SKM-1 treated with dmso at 0.1 percent for 144 hours (cell line): ENCODE results near the gene PRKACA.
A peak's percentile ranks its signal among the peaks of the same experiment; 100 is the strongest.

Experiments used
- DNase-seq: peaks from one replicate; lab custom pipeline; 2025; ENCODE audit not compliant: unreplicated experiment; lab: John Stamatoyannopoulos, UW

The PRKACA gene

GRCh38 chr19:14096272-14096992 lies 21.1 kb downstream of the PRKACA start:
- no peak for DNase-seq

GRCh38 chr19:14094854-14095253 lies 22.7 kb downstream of the PRKACA start:
- DNase-seq: no peak

GRCh38 chr19:14093117-14093823 lies 24.3 kb downstream of the PRKACA start:
- DNase-seq: no peak

- DNase-seq: no peak
Measured at GRCh38 chr19:14091813-14092462, 25.6 kb downstream of the PRKACA start.

GRCh38 chr19:14091081-14091812 lies 26.3 kb downstream of the PRKACA start:
- peak; percentile 49 for DNase-seq

GRCh38 chr19:14090509-14091080 lies 27.0 kb downstream of the PRKACA start, which contains the start of gene SAMD1:
Gene SAMD1 (minus strand): TSS chr19:14090751.
- DNase-seq: peak; percentile 52

- peak; percentile 33 for DNase-seq
Measured at GRCh38 chr19:14089662-14090508, 27.7 kb downstream of the PRKACA start.

GRCh38 chr19:14089412-14089661 lies 28.2 kb downstream of the PRKACA start:
- no peak for DNase-seq

- DNase-seq: no peak
Measured at GRCh38 chr19:14088634-14089411, 28.7 kb downstream of the PRKACA start.

GRCh38 chr19:14086098-14086497 lies 31.5 kb downstream of the PRKACA start:
- DNase-seq: no peak

GRCh38 chr19:14085309-14085995 lies 32.1 kb downstream of the PRKACA start, which contains the start of gene C19orf67:
Gene C19orf67 (minus strand): TSS chr19:14085783. CDS start chr19:14085627, 156 bp downstream.
- no peak for DNase-seq

- no peak for DNase-seq
Measured at GRCh38 chr19:14082675-14082960, 34.9 kb downstream of the PRKACA start.

- no peak for DNase-seq
Measured at GRCh38 chr19:14081797-14082674, 35.5 kb downstream of the PRKACA start.

GRCh38 chr19:14080887-14081796 lies 36.4 kb downstream of the PRKACA start:
- DNase-seq: peak; percentile 99

GRCh38 chr19:14078411-14078810 lies 39.2 kb downstream of the PRKACA start:
- no peak for DNase-seq

- no peak for DNase-seq
Measured at GRCh38 chr19:14073925-14074838, 43.4 kb downstream of the PRKACA start.
